ACHN (cell line): Measurements from ENCODE around the gene DIPK1A.
"Not testable (repeated sequence)": the region's sequence is repeated elsewhere in the genome, so short reads cannot be mapped to it uniquely, and the experiment has no call there.

Experiments
- DNase-seq: peaks from one replicate; pipeline ENCODE4 v3.0.0-alpha.2; 2015
- in situ Hi-C: cut with HindIII; loops from 2 replicates; pipeline ENCODE4 v1.10.0; 2017; ENCODE audit warnings: low sequenced_read_pairs, low pct_ligation_motif_present, low pct_unique_long_range_greater_than_20kb

DIPK1A gene

DNA sequence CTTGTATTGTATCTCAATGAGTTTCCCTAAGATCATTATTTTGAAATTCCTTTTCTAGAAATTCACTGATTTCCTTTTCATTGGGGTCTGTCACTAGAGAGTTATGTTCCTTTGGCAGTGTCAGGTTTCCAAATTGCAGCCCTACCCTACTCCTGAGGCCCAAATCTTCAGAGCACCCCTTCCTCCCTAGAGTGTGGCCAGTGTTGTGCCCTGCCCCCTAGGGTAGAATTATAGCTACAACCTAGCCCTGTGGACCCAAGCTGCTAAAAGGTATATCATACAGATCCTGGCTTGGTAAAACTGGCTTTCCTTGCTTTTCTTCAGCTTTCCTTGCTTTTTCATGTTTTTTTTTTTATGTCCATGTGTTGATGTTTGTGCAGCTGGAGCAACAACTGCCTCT lies 60.7 kb downstream of the DIPK1A start:
- in situ Hi-C loops: no loop called here
- DNase-seq: no peak

DNA sequence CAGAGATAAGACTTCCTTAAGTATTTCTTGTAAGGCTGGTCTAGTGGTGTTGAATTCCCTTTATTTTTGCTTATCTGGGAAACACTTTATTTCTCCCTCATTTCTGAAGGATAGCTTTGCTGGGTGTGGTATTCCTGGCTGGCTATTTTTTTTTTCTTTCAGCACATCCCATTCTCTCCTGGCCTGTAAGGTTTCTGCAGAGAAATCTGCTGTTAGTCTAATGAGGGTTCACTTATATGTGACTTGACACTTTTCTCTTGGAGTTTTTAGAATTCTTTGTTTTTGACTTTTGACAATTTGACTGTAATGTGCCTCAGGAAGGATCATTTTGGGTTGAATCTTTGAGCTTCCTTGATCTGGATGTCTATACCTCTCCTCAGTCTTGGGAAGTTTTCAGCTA lies 61.5 kb downstream of the DIPK1A start:
- in situ Hi-C loops: no loop called here
- no peak for DNase-seq

DNA sequence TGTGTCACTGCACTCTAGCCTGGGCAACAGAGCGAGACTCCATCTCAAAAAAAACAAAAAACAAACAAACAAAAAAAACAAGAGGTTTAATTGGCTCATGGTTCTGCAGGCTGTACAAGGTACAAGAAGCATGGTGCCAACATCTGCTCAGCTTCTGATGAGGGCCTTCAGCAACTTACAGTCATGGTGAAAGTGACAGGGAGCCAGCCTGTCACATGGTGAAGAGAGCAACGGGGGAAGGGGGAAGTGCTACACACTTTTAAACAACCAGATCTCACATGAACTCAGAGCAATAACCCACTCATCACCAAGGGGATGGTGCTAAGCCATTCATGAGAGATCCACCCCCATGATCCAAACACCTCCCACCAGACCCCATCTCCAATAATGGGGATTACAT lies 63.2 kb downstream of the DIPK1A start:
- DNase-seq, in situ Hi-C loops: not testable (repeated sequence)

DNA sequence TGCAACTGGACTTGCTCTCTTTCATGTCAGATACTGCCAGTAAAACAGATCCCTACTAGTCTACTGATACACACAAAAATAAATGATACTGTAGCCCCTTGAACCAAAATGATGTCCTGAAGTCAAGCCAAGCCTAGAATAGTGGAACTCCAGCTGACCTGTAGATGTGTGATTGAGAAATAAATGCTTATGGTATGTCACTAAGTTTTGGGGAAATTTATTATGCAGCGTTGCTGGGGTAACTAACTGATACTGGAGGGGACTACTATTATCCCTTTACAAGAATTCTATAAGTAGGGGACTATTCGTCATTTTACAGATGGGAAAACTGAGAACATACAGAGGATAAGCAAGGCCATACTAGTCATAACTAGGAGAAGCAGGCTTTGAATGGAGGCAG lies 73.8 kb downstream of the DIPK1A start:
- in situ Hi-C loops: no loop called here
- no peak for DNase-seq

DNA sequence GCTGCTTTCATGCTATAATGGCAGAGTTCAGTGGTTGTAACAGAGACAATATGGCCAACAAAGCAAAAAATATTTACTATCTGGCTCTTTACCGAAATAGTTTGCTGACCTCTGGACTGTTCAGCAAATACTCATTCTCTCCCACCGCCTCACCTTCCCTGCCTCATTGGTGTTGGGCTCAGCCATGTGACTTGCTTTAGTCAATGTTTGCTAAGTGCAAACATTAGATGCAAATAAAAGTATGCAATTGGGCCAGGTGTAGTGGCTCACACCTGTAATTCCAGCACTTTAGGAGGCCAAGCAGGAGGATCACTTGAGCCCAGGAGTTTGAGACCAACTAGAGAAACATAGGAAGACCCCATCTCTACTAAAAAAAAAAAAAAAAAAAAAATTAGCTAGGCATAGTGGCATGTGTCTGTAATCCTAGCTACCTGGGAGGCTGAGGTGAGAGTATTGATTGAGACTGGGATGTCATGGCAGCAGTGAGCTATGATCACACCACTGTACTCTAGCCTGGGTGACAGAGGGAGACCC lies 74.3 kb downstream of the DIPK1A start:
- no peak for DNase-seq
- in situ Hi-C loops: no loop called here

DNA sequence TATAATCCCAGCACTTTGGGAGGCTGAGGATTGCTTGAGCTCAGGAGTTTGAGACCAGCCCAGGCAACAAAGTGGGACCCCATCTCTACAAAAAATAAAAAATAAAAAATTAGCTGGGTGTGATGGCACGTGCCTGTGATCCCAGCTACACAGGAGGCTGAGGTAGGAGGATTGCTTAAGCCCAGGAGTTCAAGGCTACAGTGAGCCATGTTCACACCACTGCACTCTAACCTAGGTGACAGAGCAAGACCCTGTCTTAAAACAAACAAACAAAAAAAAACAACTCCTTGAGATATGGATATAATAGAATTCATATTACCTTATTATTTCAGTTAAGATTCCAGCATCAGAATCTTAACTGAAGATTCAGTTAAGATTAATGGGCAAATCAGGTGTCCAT lies 77.1 kb downstream of the DIPK1A start:
- no peak for DNase-seq
- in situ Hi-C loops: no loop called here

DNA sequence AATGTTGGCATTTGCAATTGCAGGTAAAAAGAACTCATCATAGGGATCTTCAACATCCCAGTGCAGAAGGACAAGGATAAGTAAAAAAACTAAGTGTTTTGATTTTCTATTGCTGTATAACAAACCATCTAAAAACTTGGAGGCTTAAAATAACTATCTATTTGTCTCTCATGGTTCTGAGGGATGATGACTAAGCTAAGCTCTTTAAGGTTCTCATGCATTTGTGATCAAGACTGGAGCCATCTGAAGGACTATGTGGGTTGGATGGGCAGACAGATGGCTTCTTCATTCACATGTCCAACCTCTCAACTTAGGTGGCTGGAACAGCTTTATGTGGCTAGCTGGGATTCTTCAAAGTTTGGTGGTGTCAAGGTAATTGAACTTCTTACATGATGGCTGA lies 78.0 kb downstream of the DIPK1A start:
- no peak for DNase-seq
- in situ Hi-C loops: no loop called here

DNA sequence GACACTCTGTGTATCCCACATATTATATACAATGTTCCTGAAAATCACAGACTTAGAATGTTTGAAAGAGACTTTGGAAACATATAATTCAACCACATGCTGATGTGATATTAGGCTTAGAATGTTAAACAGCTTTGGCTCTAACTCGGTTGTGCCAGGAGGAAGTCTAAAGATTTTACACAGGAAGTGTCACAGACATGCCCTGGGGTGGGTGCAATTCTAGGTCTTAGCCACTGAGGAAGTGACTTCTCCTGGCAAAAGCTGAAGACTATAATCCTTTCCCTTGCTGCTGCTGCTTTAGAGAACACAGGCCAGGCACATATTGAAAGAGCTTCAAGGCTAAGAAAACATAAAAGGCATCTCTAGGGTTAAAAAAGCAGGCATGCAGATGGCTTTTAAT lies 78.4 kb downstream of the DIPK1A start:
- in situ Hi-C loops: no loop called here
- no peak for DNase-seq

DNA sequence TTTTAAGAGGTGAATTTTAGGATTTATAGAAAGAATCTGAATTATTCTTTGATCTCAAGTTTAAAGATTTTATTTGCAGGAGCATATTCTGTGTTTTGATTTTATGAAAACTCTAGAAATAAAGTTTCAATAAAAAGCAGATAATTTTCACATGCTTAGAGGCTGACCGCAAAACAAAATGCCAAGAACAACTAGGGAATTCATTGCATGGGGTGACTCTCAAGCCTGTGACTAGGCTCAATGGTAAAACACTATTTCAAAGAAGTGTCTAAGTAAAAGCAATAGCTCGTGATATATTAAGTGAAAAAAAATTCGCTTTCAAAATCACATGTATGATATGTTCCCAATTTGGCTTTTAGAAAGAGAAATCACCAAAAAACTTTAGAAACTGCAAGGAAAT lies 79.9 kb downstream of the DIPK1A start:
- in situ Hi-C loops: no loop called here
- DNase-seq: no peak

DNA sequence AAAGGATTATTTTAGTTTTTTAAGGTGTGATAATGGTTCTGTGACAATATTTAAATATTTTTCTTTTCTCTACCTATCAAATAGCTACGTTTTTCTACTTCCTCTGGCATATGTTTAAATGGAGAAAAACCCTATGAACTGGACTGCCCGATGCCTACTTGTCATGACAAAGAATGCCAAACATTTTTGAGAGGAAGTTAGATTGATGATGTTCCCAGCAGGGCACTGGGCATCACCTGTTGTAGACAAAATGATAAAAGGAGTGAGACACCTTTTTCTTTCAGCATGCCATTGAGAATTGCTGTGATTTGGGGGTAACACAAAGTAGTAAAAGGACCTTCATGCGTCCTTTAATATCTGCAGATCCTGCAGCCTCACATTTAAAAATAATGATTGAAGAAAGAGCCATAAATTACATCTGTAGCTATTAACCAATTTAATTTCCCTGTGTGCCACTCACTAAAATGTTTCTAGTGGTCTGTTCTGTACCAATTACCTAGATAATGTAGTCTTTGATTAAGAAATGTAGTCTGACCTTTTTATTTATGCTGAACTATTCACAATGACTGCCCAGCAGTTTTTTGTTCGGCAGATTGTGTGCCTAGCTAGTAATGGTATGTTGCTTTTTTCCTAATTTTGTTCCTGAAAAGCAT lies 81.8 kb downstream of the DIPK1A start:
- in situ Hi-C loops: no loop called here
- no peak for DNase-seq

DNA sequence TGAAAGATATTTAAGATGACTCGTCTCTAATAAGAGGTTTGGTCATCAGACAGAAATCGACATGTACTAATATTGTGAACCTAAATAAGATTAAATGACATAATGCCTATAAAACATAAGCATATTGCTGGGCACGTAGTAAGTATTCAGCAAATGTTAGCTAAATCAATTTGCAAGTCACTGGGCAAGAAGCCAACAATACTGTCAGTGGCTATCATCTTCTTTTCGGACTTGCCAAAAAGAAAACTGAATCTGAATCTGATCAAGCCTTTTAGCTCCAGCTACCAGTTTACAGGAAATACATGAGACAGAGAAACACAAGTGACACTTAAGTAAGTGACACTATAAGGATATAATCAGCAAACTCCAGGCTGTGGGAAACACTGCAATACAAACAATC lies 83.5 kb downstream of the DIPK1A start:
- in situ Hi-C loops: no loop called here
- DNase-seq: no peak

DNA sequence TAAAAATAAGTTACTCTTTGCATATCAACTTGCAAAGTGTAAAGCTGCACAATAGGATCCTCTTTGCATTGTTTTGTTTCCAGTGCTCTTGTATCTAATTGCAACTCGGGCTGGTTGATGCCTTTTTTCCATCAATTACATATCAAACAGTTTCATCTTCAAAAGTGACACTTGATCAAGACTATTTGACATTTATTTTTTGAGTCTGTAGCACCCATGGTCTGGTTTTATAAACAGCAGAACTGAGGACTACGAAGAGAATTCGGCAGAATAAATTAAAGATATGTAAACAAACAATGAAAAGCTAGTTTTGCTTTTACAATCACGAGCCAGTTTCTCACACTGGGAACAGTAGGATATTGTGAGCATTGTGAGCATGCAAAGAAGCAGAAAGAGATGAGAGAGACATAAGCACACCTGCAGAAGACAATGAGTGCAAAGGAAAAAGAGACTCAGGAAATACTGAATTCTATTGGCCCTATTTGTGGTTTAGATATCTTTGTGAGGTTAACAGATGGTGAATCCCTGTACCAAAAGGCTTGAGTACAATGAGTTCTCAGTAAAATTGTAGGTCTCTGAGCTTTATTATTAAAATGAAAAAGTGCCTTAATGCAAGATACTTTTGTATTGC lies 84.1 kb downstream of the DIPK1A start:
- no peak for DNase-seq
- in situ Hi-C loops: no loop called here

DNA sequence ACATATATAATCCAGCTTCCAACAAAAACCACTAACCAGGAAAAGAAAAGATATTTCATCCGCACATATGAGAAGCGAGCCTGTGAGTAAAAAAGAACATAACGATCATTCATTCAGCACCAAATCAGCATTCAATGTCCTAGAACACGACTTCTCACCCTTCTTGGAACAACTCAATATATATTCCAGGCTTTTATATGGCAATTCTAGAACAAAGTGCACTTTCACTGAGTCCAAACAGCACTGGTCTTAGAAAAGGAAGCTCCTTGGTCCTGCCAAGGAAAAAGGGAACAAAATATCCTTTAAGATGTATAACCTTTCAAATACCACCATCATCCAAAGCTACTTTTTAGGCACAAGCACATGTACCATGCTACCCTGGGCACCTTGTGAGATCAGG lies 84.9 kb downstream of the DIPK1A start:
- in situ Hi-C loops: no loop called here
- DNase-seq: no peak

DNA sequence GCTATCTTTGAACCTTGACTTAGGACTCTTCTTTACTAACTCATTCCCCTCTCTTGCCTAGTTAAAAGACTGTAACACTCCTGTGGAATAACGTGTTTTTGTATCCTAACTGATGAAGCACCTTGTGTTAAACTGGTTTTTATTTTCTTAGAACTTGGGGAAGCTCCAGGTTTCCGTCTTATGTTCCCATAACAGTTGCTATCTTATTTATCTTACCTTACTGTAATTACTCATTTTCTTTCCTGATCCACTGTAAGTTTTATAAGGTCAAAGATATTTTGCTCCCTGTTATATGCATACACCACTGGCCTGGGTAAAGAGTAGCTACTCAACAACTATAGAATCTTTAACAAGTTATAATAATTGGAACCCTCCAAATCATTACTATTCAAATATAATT lies 86.3 kb downstream of the DIPK1A start:
- no peak for DNase-seq
- in situ Hi-C loops: no loop called here

DNA sequence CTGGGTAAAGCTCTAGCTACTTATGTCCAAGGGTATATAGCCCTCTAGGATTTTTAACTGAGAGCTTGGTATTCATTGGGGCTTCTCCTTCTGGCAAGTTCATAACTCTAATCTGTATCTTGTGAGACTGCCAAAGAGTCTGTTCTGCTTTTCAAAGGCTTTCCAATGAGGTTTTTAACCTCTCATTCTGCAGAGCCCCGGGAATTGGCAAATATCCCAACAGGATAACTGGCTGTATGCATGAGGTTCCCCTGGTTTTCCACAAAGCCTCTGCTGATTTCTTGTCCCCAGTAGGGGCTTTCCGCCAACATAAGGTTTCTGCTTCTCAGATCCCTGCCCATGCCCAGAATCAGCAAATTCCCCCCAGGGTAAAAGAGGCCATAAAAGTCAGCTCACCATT lies 88.5 kb downstream of the DIPK1A start:
- in situ Hi-C loops: no loop called here
- DNase-seq: no peak

DNA sequence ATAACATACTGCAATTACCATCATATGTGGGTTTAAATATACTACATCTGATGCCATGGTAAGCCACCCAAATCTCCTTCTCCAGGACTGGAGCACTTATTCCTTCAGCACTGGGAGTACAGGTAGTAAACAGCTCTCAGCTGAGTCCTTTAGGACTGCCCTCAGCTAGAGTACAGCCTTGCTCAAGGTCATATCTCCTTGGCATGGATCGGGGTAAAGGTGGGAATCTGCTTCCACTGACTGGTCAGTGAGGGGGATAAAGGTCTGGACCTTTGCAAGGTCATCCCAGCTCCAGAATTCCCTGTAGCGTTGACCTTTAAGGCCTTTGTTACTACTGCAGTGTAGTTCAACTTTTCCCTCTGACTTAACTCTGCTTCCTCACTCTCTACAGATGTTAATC lies 90.7 kb downstream of the DIPK1A start:
- DNase-seq: no peak
- in situ Hi-C loops: no loop called here

DNA sequence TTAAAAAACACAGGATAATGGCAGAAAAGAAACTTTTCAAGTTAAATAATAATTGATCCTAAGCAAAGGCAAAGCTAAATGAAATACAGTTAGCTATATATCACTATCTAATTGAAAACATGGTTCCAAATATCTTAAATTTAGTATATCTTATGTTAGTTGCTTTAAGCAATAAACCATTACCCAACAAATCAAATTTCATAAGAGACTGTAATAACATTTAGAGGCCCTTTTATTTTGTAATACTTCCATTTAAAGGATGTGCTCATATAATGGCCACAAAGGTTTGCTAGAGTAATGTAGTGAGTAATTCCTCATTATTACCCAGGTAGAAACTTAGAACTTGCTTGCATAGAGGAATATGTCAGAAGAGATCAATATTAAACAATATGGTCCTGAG lies 97.1 kb downstream of the DIPK1A start:
- in situ Hi-C loops: no loop called here
- DNase-seq: no peak

DNA sequence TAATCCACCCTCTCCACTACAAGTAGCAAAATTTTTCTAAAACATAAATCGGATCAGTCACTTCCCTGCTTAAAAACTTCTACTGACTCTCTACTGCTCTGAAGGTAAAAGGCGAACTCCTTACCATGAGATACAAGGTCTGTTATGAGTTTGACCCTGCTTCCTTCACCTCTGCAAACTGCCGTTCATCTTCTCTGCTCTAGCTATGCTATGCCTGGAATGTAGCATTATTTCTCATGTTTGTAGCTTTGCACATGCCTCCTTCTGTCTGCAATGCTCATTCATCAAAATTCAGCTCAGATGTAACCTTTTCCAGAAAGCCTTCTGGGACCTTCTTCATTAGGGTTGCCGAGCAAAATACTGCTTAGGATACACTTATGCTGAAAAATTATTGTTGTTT lies 98.7 kb downstream of the DIPK1A start:
- no peak for DNase-seq
- in situ Hi-C loops: no loop called here

DNA sequence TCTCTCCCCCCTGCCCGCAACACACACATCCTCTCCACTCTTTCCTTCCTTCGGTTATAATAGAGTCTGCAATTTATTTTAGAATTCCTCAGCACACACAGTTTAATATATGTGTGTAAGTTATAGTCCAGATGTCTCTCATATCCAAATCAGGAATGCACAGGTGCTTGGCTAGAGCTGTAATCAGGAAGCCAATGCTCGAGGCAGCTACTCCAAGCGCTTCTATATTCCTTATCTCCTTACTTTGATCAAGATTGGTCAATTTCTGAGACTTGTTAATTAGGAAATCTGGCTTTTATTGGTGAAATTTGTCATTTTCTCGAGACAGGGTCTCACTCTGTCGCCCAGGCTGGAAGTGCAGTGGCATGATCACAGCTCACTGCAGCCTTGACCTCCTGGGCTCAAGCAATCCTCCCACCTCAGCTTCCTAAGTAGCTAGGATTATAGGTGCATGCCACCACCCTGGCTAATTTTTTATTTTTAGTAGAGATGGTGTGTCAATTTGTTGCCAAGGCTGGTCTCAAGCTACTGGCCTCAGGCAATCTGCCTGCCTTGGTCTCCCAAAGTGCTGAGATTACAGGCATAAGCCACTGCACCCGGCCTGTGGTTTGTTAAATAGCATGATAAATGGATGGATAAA lies 101.7 kb downstream of the DIPK1A start:
- in situ Hi-C loops: no loop called here
- DNase-seq: no peak
